B cell (primary cell): ENCODE results near the gene SHMT1. TPM values are rescaled to one million over a fixed set of nuclear protein-coding genes. Genes with fewer than 3 reads are reported as not detected.
"Not testable (repeated sequence)": the region's sequence is repeated elsewhere in the genome, so short reads cannot be mapped to it uniquely, and the experiment has no call there.

ENCODE experiments used
- ATAC-seq: fragments of 200-7000 bp; cut with Tn5 transposase; one replicate; pipeline ENCODE4 v1.10.0; 2021; ENCODE audit warnings: low read depth, mild to moderate bottlenecking, moderate number of reproducible peaks, moderate library complexity
- CTCF ChIA-PET: fragments of 350-600 bp; sonication (Branson Sonifier 250); formaldehyde crosslinking; loops from one replicate; lab custom pipeline; 2021; ENCODE audit warnings: antibody characterized with exemption, inconsistent platforms; lab: Charles Lee
- POLR2A ChIA-PET: fragments of 350-600 bp; sonication (Branson Sonifier 250); formaldehyde crosslinking; loops from one replicate; lab custom pipeline; 2021; ENCODE audit warnings: antibody characterized with exemption; lab: Charles Lee
- DNase-seq: peaks from one replicate; pipeline ENCODE4 v3.0.0; 2013
- H2AFZ ChIP-seq: 2 replicates; pipeline ENCODE4 v1.6.1; 2012; ENCODE audit warnings: mild to moderate bottlenecking, low read depth, low read length; ENCODE audit not compliant: insufficient read depth, poor library complexity, severe bottlenecking
- H3K27ac ChIP-seq, 2 donors: 1 replicate in 1 of 2; 2 replicates in 1 of 2; pipeline ENCODE4 v1.5.1; 2012 to 2013; ENCODE audit warnings: low read length in 2 of 2, mild to moderate bottlenecking in 2 of 2, moderate library complexity in 1 of 2
- H3K27me3 ChIP-seq, 4 experiments: fragments of 200-600 bp in 1 of 4; sonication (generic) in 1 of 4; replicated peaks in 1 of 4; 1 replicate in 2 of 4; 2 replicates in 2 of 4; pipeline versions ENCODE4 v1.6.1 to v1.7.0; 2013 to 2016; ENCODE audit warnings: low read length in 3 of 4, mild to moderate bottlenecking in 2 of 4, mixed read lengths in 1 of 4, moderate library complexity in 1 of 4; ENCODE audit not compliant: insufficient read depth in 4 of 4, control insufficient read depth in 3 of 4; ENCODE audit errors: control extremely low read depth in 1 of 4
- H3K36me3 ChIP-seq, 2 experiments: replicated peaks in 1 of 2; 1 replicate in 1 of 2; 2 replicates in 1 of 2; pipeline versions ENCODE4 v1.6.1 to v1.7.1; 2013; ENCODE audit warnings: low read length in 1 of 2; ENCODE audit not compliant: insufficient read depth in 2 of 2, control insufficient read depth in 1 of 2; ENCODE audit errors: control extremely low read depth in 1 of 2, extremely low read depth in 1 of 2
- H3K4me1 ChIP-seq, 2 donors: fragments of 200-600 bp in 1 of 2; sonication (generic) in 1 of 2; 1 replicate in 1 of 2; 2 replicates in 1 of 2; pipeline versions ENCODE4 v1.5.1 to v1.6.1; 2013 to 2017; ENCODE audit warnings: low read length in 2 of 2; ENCODE audit not compliant: control insufficient read depth in 2 of 2, insufficient read depth in 2 of 2
- H3K4me2 ChIP-seq: replicated peaks from 2 replicates; pipeline ENCODE3; 2012; ENCODE audit warnings: mild to moderate bottlenecking, low read depth, low read length; ENCODE audit not compliant: poor library complexity, severe bottlenecking
- H3K4me3 ChIP-seq, 5 experiments: fragments of 200-600 bp in 1 of 5; sonication (generic) in 1 of 5; 1 replicate in 3 of 5; 2 replicates in 2 of 5; pipeline versions ENCODE4 v1.5.1 to v1.7.0; 2011 to 2016; ENCODE audit warnings: low read length in 4 of 5, mild to moderate bottlenecking in 4 of 5, low read depth in 2 of 5, control low read depth in 1 of 5, moderate library complexity in 1 of 5; ENCODE audit not compliant: insufficient read depth in 1 of 5; ENCODE audit errors: control extremely low read depth in 1 of 5, extremely low read depth in 1 of 5
- H3K79me2 ChIP-seq: fragments of 200-600 bp; sonication (generic); one replicate; pipeline ENCODE4 v1.6.0; 2016; ENCODE audit warnings: low read length; ENCODE audit not compliant: control insufficient read depth, insufficient read depth
- H3K9ac ChIP-seq: fragments of 200-600 bp; sonication (generic); 2 replicates; pipeline ENCODE4 v1.6.1; 2017; ENCODE audit warnings: mild to moderate bottlenecking, low read length, moderate library complexity
- H3K9me3 ChIP-seq, 3 donors: one replicate each; pipeline versions ENCODE4 v1.6.1 to v1.7.1; 2013; ENCODE audit warnings: low read length in 2 of 3; ENCODE audit not compliant: control insufficient read depth in 2 of 3, insufficient read depth in 1 of 3; ENCODE audit errors: control extremely low read depth in 1 of 3
- H4K20me1 ChIP-seq: 2 replicates; pipeline ENCODE4 v1.6.0; 2012; ENCODE audit warnings: mild to moderate bottlenecking, low read length; ENCODE audit not compliant: insufficient read depth, control insufficient read depth, poor library complexity, severe bottlenecking
- H3K27ac Mint-ChIP-seq: one replicate; pipeline ENCODE4 v1.8.0; 2021; ENCODE audit warnings: mixed read lengths
- H3K27me3 Mint-ChIP-seq: one replicate; pipeline ENCODE4 v1.8.0; 2021; ENCODE audit warnings: mixed read lengths
- H3K4me1 Mint-ChIP-seq: one replicate; pipeline ENCODE4 v1.8.0; 2021; ENCODE audit warnings: mixed read lengths
- H3K4me3 Mint-ChIP-seq: one replicate; pipeline ENCODE4 v1.8.0; 2021; ENCODE audit warnings: mixed read lengths
- H3K9me3 Mint-ChIP-seq: one replicate; pipeline ENCODE4 v1.8.0; 2022; ENCODE audit warnings: mixed read lengths; ENCODE audit not compliant: insufficient read depth
- WGBS: methylation state at CpG from one replicate; pipeline ENCODE4 v1.1.5; 2013; ENCODE audit warnings: missing lambda C conversion rate; ENCODE audit not compliant: insufficient coverage; 5-methylcytosine and 5-hydroxymethylcytosine counted together
- intact Hi-C: fragments of 100-400 bp; cut with micrococcal nuclease; formaldehyde crosslinking; loops from one replicate; pipeline ENCODE4 v1.10.0; 2022
- polyA plus RNA-seq: library from polyadenylated mRNA; depleted of rRNA; stranded (reverse); fragments of >200 nt; gene quantifications from 2 replicates; pipeline ENCODE4 v1.2.3, GENCODE V29; 2012
- total RNA-seq, 2 donors: library from RNA; stranded (reverse); fragments of 120-200 nt in 1 of 2; gene quantifications; 1 replicate in 1 of 2; 2 replicates in 1 of 2; pipeline versions ENCODE4 v1.2.3 to v1.2.4, GENCODE V29; 2013 to 2022

Gene SHMT1
- total and polyA plus RNA-seq, 2 donors (not counting 1 experiment from before 2014, with no cell fraction given): 6.9 to 23.5 TPM

GRCh38 chr17:18387583-18387982 is 24.2 kb upstream of the SHMT1 start:
- H3K27ac ChIP-seq, CTCF ChIA-PET, H3K4me1 Mint-ChIP-seq, H3K9me3 Mint-ChIP-seq, H3K4me3 ChIP-seq, ATAC-seq, H3K4me2 ChIP-seq, H3K36me3 ChIP-seq, H3K27ac Mint-ChIP-seq, H3K9me3 ChIP-seq, POLR2A ChIA-PET, DNase-seq, H3K9ac ChIP-seq, H3K4me3 Mint-ChIP-seq, H4K20me1 ChIP-seq, H3K4me1 ChIP-seq, H3K27me3 Mint-ChIP-seq, H3K79me2 ChIP-seq, H3K27me3 ChIP-seq, intact Hi-C loops, H2AFZ ChIP-seq: not testable (repeated sequence)
- 93% methylated on average over 5 of the region's 5 CpGs for WGBS

GRCh38 chr17:18384271-18384670 is 20.9 kb upstream of the SHMT1 start:
- intact Hi-C loops, H3K4me2 ChIP-seq, H2AFZ ChIP-seq, H3K9me3 Mint-ChIP-seq, H3K9ac ChIP-seq, H3K4me3 ChIP-seq, H3K27ac Mint-ChIP-seq, POLR2A ChIA-PET, DNase-seq, H4K20me1 ChIP-seq, ATAC-seq, H3K79me2 ChIP-seq, H3K4me1 Mint-ChIP-seq, H3K9me3 ChIP-seq, H3K4me1 ChIP-seq, H3K27ac ChIP-seq, H3K4me3 Mint-ChIP-seq, H3K36me3 ChIP-seq: not testable (repeated sequence)
- H3K27me3 ChIP-seq: peaks cover 0 to 27% (median 5%) of the 10 kb centered on the region in 4 experiments
- peaks cover 15% of the 10 kb centered on the region for H3K27me3 Mint-ChIP-seq
- 83% methylated on average over 1 of the region's 7 CpGs for WGBS
- CTCF ChIA-PET: interaction anchor here (1.7 kb wide), 1 partner anchor 9 kb away, joined by 3 read pairs; no protein-coding TSS in a partner anchor

GRCh38 chr17:18383079-18383481 is 19.7 kb upstream of the SHMT1 start:
- Mint-ChIP-seq H3K27me3 (peaks cover 15% of the 10 kb centered on the region), H3K4me3 (peak overlapping the region; percentile 26)
- H3K9me3 ChIP-seq, H3K27ac Mint-ChIP-seq, intact Hi-C loops, H3K9ac ChIP-seq, H3K27ac ChIP-seq, H2AFZ ChIP-seq, POLR2A ChIA-PET, H3K4me1 ChIP-seq, H3K4me1 Mint-ChIP-seq, H3K9me3 Mint-ChIP-seq, H3K36me3 ChIP-seq, H4K20me1 ChIP-seq, H3K4me3 ChIP-seq, H3K79me2 ChIP-seq: not testable (repeated sequence)
- ATAC-seq (peak; percentile 33), DNase-seq (peak; percentile 43)
- Histone ChIP-seq H3K4me2 (peak overlapping the region; percentile 15), H3K27me3 (peaks cover 0 to 25% (median 5%) of the 10 kb centered on the region in 4 experiments)
- 22% methylated on average over 36 of the region's 36 CpGs for WGBS
- CTCF ChIA-PET: interaction anchor here (1.7 kb wide), 1 partner anchor 8 kb away, joined by 3 read pairs; no protein-coding TSS in a partner anchor
